COR-L47 (cell line): ENCODE measurements around the gene MACROH2A2.
A peak's percentile ranks its signal among the peaks of the same experiment; 100 is the strongest.
"Not testable (repeated sequence)": the region's sequence is repeated elsewhere in the genome, so short reads cannot be mapped to it uniquely, and the experiment has no call there.

Experiments
- DNase-seq: peaks from one replicate; lab custom pipeline; 2025; lab: John Stamatoyannopoulos, UW

The MACROH2A2 gene

GRCh38 chr10:70052462-70053217 lies at the start of gene MACROH2A2:
TSS of gene MACROH2A2 (plus strand) at chr10:70052846. CDS start at chr10:70075659, 22,813 bp downstream.
- DNase-seq = peak; percentile 32

GRCh38 chr10:70007116-70007820 lies 45.4 kb upstream of the MACROH2A2 start:
- DNase-seq = no peak

GRCh38 chr10:70031215-70031614 lies 21.4 kb upstream of the MACROH2A2 start:
- DNase-seq = no peak

- DNase-seq = no peak
Measured at GRCh38 chr10:70032667-70033289, 19.9 kb upstream of the MACROH2A2 start.

- DNase-seq = no peak
Measured at GRCh38 chr10:70034232-70034631, 18.4 kb upstream of the MACROH2A2 start.

GRCh38 chr10:70035531-70035930 lies 17.1 kb upstream of the MACROH2A2 start:
- DNase-seq = no peak

GRCh38 chr10:70038923-70039322 lies 13.7 kb upstream of the MACROH2A2 start:
- DNase-seq = no peak

GRCh38 chr10:70041016-70041415 lies 11.6 kb upstream of the MACROH2A2 start:
- no peak for DNase-seq

GRCh38 chr10:70041739-70042138 lies 10.9 kb upstream of the MACROH2A2 start:
- not testable (repeated sequence) for DNase-seq

GRCh38 chr10:70047066-70047465 lies 5.6 kb upstream of the MACROH2A2 start:
- not testable (repeated sequence) for DNase-seq

- no peak for DNase-seq
Measured at GRCh38 chr10:70048030-70048723, 4.5 kb upstream of the MACROH2A2 start.

GRCh38 chr10:70051848-70052247 lies 798 bp upstream of the MACROH2A2 start:
- DNase-seq = no peak

- no peak for DNase-seq
Measured at GRCh38 chr10:70053218-70053840, 683 bp downstream of the MACROH2A2 start.

- peak; percentile 29 for DNase-seq
Measured at GRCh38 chr10:70053841-70054288, 1.2 kb downstream of the MACROH2A2 start.

- DNase-seq = peak; percentile 7
Measured at GRCh38 chr10:70054902-70055301, 2.3 kb downstream of the MACROH2A2 start.

- no peak for DNase-seq
Measured at GRCh38 chr10:70055550-70055949, 2.9 kb downstream of the MACROH2A2 start.

GRCh38 chr10:70057306-70057705 lies 4.7 kb downstream of the MACROH2A2 start:
- no peak for DNase-seq

GRCh38 chr10:70060389-70060788 lies 7.7 kb downstream of the MACROH2A2 start:
- no peak for DNase-seq

GRCh38 chr10:70063418-70064098 lies 10.9 kb downstream of the MACROH2A2 start:
- no peak for DNase-seq

- no peak for DNase-seq
Measured at GRCh38 chr10:70064486-70064885, 11.8 kb downstream of the MACROH2A2 start.

GRCh38 chr10:70066190-70066589 lies 13.5 kb downstream of the MACROH2A2 start:
- DNase-seq = no peak
